PC-3 (cell line): Measurements from ENCODE around the gene AFAP1L2. TPM values are rescaled to one million over a fixed set of nuclear protein-coding genes. Genes with fewer than 3 reads are reported as not detected.
A peak's percentile ranks its signal among the peaks of the same experiment; 100 is the strongest.

Experiments used
- ATAC-seq: fragments of 200-7000 bp; cut with Tn5 transposase; 2 replicates; pipeline ENCODE4 v1.9.1; 2020; ENCODE audit warnings: mild to moderate bottlenecking, moderate library complexity
- BruUV-seq: library from RNA; stranded (reverse); fragments of 400-500 nt; replicated peaks from 2 replicates; lab custom pipeline; 2021; lab: Mats Ljungman, UMichigan
- CTCF ChIA-PET: fragments of 300-600 bp; sonication (Branson Sonifier 250); formaldehyde crosslinking; loops from one replicate; lab custom pipeline; 2022; ENCODE audit warnings: antibody characterized with exemption; lab: Charles Lee
- POLR2A ChIA-PET: fragments of 300-600 bp; sonication (Branson Sonifier 250); formaldehyde crosslinking; loops from one replicate; lab custom pipeline; 2022; ENCODE audit warnings: antibody characterized with exemption; ENCODE audit not compliant: unreplicated experiment; lab: Charles Lee
- DNase-seq: peaks from one replicate; pipeline ENCODE4 v3.0.0-alpha.2; 2015
- H2AFZ ChIP-seq: fragments of 300-600 bp; sonication (generic); 2 replicates; pipeline ENCODE4 v1.6.0; 2016; ENCODE audit warnings: antibody characterized with exemption, low read length
- H3F3A ChIP-seq: fragments of 300-600 bp; sonication (generic); one replicate; pipeline ENCODE4 v1.6.0; 2017; ENCODE audit warnings: antibody characterized with exemption, low read length, control low read depth, mild to moderate bottlenecking; ENCODE audit not compliant: unreplicated experiment
- H3K27ac ChIP-seq: fragments of 300-600 bp; sonication (generic); 2 replicates; pipeline ENCODE4 v1.5.1; 2016; ENCODE audit warnings: mild to moderate bottlenecking, low read length
- H3K27me3 ChIP-seq: fragments of 300-600 bp; sonication (generic); 2 replicates; pipeline ENCODE4 v1.6.1; 2016; ENCODE audit warnings: low read length, mixed read lengths
- H3K36me3 ChIP-seq: fragments of 300-600 bp; sonication (generic); 2 replicates; pipeline ENCODE4 v1.6.1; 2016; ENCODE audit warnings: low read depth, mixed run types, low read length, mixed read lengths
- H3K4me1 ChIP-seq: fragments of 300-600 bp; sonication (generic); 2 replicates; pipeline ENCODE4 v1.5.1; 2016; ENCODE audit warnings: low read length; ENCODE audit not compliant: insufficient read depth
- H3K4me2 ChIP-seq: fragments of 300-600 bp; sonication (generic); 2 replicates; pipeline ENCODE4 v1.6.0; 2016; ENCODE audit warnings: low read length
- H3K4me3 ChIP-seq: fragments of 300-600 bp; sonication (generic); 2 replicates; pipeline ENCODE4 v1.5.1; 2016; ENCODE audit warnings: mild to moderate bottlenecking, low read length, mixed read lengths
- H3K79me2 ChIP-seq: fragments of 300-600 bp; sonication (generic); 2 replicates; pipeline ENCODE4 v1.6.1; 2017; ENCODE audit warnings: low read length, mixed read lengths
- H3K9ac ChIP-seq: fragments of 300-600 bp; sonication (generic); 2 replicates; pipeline ENCODE4 v1.6.0; 2016; ENCODE audit warnings: mild to moderate bottlenecking, low read length
- H3K9me2 ChIP-seq: fragments of 300-600 bp; sonication (generic); replicated peaks from 2 replicates; pipeline ENCODE4 v1.6.1; 2016; ENCODE audit warnings: mixed run types, low read length, mixed read lengths
- H3K9me3 ChIP-seq: fragments of 300-600 bp; sonication (generic); 2 replicates; pipeline ENCODE4 v1.6.1; 2016; ENCODE audit warnings: low read length, mixed read lengths
- H4K20me1 ChIP-seq: fragments of 300-600 bp; sonication (generic); 2 replicates; pipeline ENCODE4 v1.6.1; 2016; ENCODE audit warnings: low read length, mixed read lengths
- CTCF ChIP-seq: fragments of 300-600 bp; sonication (generic); conservative IDR thresholded peaks from 2 replicates; pipeline ENCODE4 v1.5.1; 2017; ENCODE audit warnings: antibody characterized with exemption, low read depth, mild to moderate bottlenecking, low read length
- EZH2 ChIP-seq: fragments of 300-600 bp; sonication (generic); IDR thresholded peaks from one replicate; pipeline ENCODE4 v1.6.1; 2017; ENCODE audit warnings: antibody characterized with exemption, mild to moderate bottlenecking, low read length; ENCODE audit not compliant: unreplicated experiment
- EZH2phosphoT487 ChIP-seq: fragments of 300-600 bp; sonication (generic); IDR thresholded peaks from 2 replicates; pipeline ENCODE4 v1.6.1; 2018; ENCODE audit warnings: mild to moderate bottlenecking, antibody characterized with exemption, low read length, borderline replicate concordance
- intact Hi-C: fragments of 100-400 bp; cut with micrococcal nuclease; formaldehyde crosslinking; loops from 2 replicates; pipeline ENCODE4 v1.9.0; 2023
- total RNA-seq: library from RNA; depleted of rRNA; stranded (reverse); fragments of >200 nt; gene quantifications from 2 replicates; pipeline ENCODE4 v1.2.3, GENCODE V29; 2014

The AFAP1L2 gene
- total RNA-seq, 1 experiment from 2014 or later, result 0.77 TPM

- Histone ChIP-seq H3K4me3 (no peak overlapping the region), H3K27ac (no peak overlapping the region), H4K20me1 (no peaks in the 10 kb centered on the region), H3K4me1 (peaks cover 52% of the 10 kb centered on the region), H3K79me2 (no peaks in the 10 kb centered on the region), H3K27me3 (no peaks in the 10 kb centered on the region), H3K9ac (no peak overlapping the region), H3F3A (no peaks in the 10 kb centered on the region), H2AFZ (no peak overlapping the region), H3K9me3 (no peaks in the 10 kb centered on the region), H3K36me3 (no peaks in the 10 kb centered on the region), H3K9me2 (no peaks in the 10 kb centered on the region), H3K4me2 (no peak overlapping the region)
- TF ChIP-seq EZH2phosphoT487, result no peak
- TF ChIP-seq EZH2, result no peak
- TF ChIP-seq CTCF, result no peak
- CTCF ChIA-PET, result no interaction called here
- BruUV-seq, result no TSS peak
- POLR2A ChIA-PET, result no interaction called here
- DNase-seq (no peak), ATAC-seq (no peak)
- intact Hi-C loops, result loop anchor here (5.0 kb wide), 1 partner anchor 37 kb away; no protein-coding TSS in a partner anchor
Measured at GRCh38 chr10:114393886-114394285, 10.4 kb downstream of the AFAP1L2 start.

- ChIA-PET POLR2A (no interaction called here), CTCF (no interaction called here)
- TF ChIP-seq EZH2phosphoT487, result no peak
- TF ChIP-seq EZH2, result no peak
- TF ChIP-seq CTCF, result no peak
- H4K20me1 ChIP-seq, result no peaks in the 10 kb centered on the region
- H3K79me2 ChIP-seq, result no peaks in the 10 kb centered on the region
- H3K9me3 ChIP-seq, result no peaks in the 10 kb centered on the region
- no peaks in the 10 kb centered on the region for H3K27me3 ChIP-seq
- DNase-seq (peak; percentile 19), ATAC-seq (no peak)
- no peak overlapping the region for H2AFZ ChIP-seq
- intact Hi-C loops, result loop anchor here (5.0 kb wide), 1 partner anchor 36 kb away; no protein-coding TSS in a partner anchor
- no peak overlapping the region for H3K9ac ChIP-seq
- peaks cover 56% of the 10 kb centered on the region for H3K4me1 ChIP-seq
- BruUV-seq, result no TSS peak
- no peak overlapping the region for H3K4me3 ChIP-seq
- H3K4me2 ChIP-seq, result no peak overlapping the region
- H3K36me3 ChIP-seq, result no peaks in the 10 kb centered on the region
- no peaks in the 10 kb centered on the region for H3K9me2 ChIP-seq
- H3F3A ChIP-seq, result no peaks in the 10 kb centered on the region
- no peak overlapping the region for H3K27ac ChIP-seq
Measured at GRCh38 chr10:114393482-114393881, 10.8 kb downstream of the AFAP1L2 start.

- TF ChIP-seq CTCF (no peak), EZH2phosphoT487 (no peak), EZH2 (no peak)
- no peak overlapping the region for H3K9ac ChIP-seq
- H4K20me1 ChIP-seq, result no peaks in the 10 kb centered on the region
- ChIA-PET CTCF (interaction anchor here (1.0 kb wide), 1 partner anchor 88 kb away, joined by 4 read pairs; no protein-coding TSS in a partner anchor), POLR2A (no interaction called here)
- peaks cover 65% of the 10 kb centered on the region for H3K4me1 ChIP-seq
- no peaks in the 10 kb centered on the region for H3F3A ChIP-seq
- H3K9me2 ChIP-seq, result no peaks in the 10 kb centered on the region
- H2AFZ ChIP-seq, result no peak overlapping the region
- H3K27ac ChIP-seq, result no peak overlapping the region
- H3K4me2 ChIP-seq, result no peak overlapping the region
- no peaks in the 10 kb centered on the region for H3K9me3 ChIP-seq
- no peak for DNase-seq
- no peak for ATAC-seq
- H3K4me3 ChIP-seq, result no peak overlapping the region
- no TSS peak for BruUV-seq
- intact Hi-C loops, result loop anchor here (5.0 kb wide), 1 partner anchor 35 kb away; no protein-coding TSS in a partner anchor
- no peaks in the 10 kb centered on the region for H3K79me2 ChIP-seq
- H3K36me3 ChIP-seq, result no peaks in the 10 kb centered on the region
- H3K27me3 ChIP-seq, result no peaks in the 10 kb centered on the region
Measured at GRCh38 chr10:114392112-114392835, 12.0 kb downstream of the AFAP1L2 start.
